AML-193 (cell line): ENCODE results near the gene ARF6.

Experiments used
- DNase-seq, 2 experiments: peaks; one replicate each; lab custom pipeline; 2025; lab: John Stamatoyannopoulos, UW

ARF6 gene

DNA sequence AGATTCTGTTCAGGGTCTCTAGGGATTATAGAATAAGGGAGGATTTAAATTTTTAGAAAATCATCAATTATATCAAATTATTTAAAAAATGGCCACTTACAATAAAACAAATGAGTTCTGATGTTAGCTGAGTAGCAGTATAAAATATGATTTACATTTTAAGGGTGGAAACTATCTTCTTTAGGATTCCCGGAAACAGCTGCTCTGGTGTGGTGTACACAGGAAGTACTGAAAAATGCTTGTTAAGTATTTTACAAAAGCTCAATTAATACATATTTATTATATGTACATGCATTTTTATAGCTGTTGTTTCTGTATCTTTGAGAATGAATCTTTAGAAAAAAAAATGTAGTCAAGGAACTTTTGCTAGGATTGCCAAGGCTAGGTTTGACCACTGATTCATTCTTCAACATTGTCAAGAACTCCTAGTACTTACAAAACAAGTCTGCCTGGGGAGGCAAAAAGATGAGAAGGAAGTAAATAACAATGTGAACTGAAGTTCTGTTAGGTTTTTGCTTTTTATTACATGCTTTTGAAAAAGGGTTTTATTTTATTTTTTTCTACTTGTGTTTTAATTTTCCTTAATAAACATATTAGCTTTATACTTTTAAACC lies 48.0 kb downstream of the ARF6 start:
- DNase-seq, result no peak

- no peak for DNase-seq
These were observed 49.2 kb downstream of the ARF6 start for GRCh38 chr14:49942090-49942489.

DNA sequence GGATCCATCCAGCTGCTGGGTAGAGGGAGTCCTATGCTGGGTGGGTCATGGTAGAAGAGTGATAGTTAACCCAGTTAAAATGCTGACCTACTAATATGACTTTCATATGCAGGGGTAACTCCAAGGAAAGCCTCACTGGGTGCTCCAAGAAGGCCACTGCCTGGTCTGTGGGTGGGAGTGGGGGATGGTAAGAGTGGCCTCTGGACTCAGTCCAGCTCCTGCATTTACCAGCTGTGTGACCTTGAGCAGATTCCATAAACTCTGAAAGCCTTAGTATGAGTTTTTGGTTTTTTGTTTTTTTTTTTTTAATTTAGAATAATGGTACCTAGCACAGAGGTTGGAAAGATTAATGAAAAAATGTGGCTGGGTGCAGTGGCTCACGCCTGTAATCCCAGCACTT lies 51.6 kb downstream of the ARF6 start:
- DNase-seq, result no peak

DNA sequence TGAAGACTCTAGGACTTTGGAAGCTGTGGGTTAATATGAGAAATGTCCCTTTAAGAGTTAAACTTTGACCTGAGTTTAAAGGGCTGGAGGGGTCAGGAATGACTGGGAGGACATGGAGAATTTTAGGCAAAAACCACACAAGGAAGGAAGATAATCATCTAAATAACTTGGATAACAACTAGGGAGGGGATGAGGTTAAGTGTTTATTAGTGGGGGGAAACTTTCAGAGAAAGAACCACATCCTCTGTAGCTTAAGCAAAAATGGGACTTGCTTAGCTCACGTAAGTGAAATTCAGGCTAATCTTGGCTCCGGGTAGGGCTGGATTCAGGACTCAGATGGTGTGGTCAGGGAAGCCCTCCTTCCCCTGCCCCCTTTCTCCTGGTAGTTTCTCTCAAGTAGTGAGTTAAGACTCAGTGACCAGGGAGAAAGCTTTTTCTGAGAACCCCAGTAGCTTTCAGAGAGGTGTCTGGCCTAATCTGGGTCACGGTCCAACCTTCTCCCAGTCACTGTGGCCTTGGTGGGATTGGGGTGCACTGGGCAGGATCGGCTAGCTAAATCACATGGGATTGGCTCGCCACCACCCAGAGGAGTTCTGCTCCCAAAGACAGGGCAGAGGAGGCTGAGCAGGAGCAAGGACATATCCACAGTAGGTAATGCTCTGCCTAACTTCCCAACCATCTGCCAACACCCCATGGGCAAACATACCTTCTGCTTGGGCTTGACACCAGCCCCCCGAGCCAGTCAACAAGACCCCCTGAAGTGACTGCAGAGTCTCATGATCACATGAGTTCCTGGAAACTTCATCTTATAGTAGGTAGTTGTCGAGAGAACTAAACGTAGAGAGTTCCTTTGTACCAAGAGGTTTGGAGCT lies 52.8 kb downstream of the ARF6 start:
- no peak for DNase-seq
